ENCODE results near the gene CLTCL1.

Gene CLTCL1

DNA sequence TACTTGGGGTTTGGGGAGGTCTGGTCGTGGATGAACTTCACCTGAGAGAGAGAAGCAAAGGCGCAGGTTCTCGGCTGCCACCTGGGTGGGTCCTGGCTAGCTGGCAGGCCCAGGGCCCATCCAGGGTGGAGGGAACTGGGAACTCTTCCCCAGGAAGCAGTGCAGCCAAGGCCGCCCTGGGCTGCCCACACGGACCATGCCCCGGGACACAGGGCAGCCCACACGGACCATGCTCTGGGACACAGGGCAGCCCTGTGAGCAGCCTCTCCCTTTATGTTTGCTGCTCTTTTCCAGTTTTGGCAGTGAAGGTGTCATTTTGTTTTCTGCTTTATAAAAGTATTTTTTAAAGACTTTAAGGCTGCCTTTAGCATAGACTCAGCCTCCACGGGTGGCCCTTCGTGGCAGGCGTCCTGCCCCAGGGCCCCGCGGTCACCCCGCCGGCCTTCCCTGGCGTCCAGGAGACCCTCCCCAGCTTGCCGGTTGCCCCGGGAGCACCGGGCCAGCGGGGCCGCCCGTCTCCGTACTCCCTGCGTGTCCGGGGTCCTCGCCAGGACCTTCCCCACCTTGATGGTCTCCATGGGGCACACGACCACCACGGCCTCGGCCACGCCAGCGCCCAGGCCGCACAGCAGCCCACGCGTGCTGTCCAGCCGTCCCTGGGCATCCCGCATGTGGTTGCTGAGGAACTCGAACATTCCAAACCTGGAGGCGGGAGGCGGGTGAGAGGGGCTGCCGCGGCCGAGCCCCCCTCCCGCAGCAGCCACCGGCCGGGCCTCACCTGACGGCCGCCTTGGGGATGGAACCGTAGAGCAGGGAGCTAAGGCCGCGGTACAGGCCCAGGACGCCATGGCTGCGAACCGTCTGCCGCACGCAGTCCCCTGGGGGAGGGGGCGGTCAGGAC is 114.1 kb downstream of the CLTCL1 start:
- no peaks in the 10 kb centered on the region for H3K9me3 Mint-ChIP-seq
- peaks cover 45% of the 10 kb centered on the region for H3K4me1 Mint-ChIP-seq
- DNase-seq, result no peak
- no peaks in the 10 kb centered on the region for H3K27me3 Mint-ChIP-seq
- H3K27ac Mint-ChIP-seq, result no peak overlapping the region
- H3K36me3 Mint-ChIP-seq (ENCODE audit: low read depth), result peaks cover 6% of the 10 kb centered on the region
- peak overlapping the region; percentile 71 for H3K4me3 Mint-ChIP-seq
- ATAC-seq, result no peak

DNA sequence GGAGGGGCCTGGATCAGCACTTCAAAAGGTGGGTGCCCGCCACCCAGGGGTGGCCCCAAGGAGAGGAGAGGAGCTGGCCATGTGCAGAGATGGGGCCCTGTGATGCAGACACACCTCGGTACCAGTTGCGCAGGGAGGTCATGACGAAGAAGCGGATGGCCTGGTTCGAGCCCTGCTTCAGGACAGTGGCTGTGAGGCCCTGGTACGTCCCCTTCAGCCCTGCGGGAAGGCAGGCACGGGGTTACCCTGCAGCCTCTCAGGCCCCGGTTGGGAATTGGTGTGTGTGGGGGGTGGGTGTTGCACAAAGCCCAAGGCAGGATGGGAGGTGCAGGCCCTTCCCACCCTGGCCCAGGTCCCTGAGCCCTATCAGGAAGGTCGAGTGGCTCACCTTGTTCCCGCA is 114.8 kb downstream of the CLTCL1 start:
- Mint-ChIP-seq H3K4me1 (peaks cover 42% of the 10 kb centered on the region), H3K36me3 (ENCODE audit: low read depth) (peaks cover 9% of the 10 kb centered on the region), H3K9me3 (no peaks in the 10 kb centered on the region), H3K27me3 (no peaks in the 10 kb centered on the region), H3K4me3 (peak overlapping the region; percentile 24), H3K27ac (no peak overlapping the region)
- ATAC-seq (no peak), DNase-seq (no peak)

DNA sequence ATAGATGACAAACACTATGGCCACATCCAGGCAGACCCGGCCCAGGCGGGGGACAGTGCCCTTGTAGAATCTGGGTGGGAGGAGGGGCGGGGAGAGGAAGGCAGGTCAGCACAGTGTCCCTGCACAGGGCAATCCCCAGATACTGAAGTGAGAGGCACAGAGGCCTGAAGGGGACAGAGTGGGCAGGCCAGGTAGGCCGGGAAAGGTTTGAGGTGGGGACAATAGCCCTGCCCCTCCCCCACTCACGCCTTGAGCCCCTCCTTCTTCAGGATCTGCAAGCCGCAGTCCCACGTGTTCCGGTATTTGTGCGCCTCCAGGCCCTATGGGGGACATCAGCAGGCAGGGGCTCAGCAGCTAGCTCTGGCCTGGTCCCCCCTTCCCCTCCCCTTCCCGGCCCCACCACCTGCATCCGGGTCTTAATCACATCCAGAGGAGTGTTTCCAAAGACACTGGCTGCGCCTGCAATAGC is 115.3 kb downstream of the CLTCL1 start:
- Mint-ChIP-seq H3K27me3 (no peaks in the 10 kb centered on the region), H3K4me1 (peaks cover 38% of the 10 kb centered on the region), H3K4me3 (peak overlapping the region; percentile 24), H3K36me3 (ENCODE audit: low read depth) (peaks cover 9% of the 10 kb centered on the region), H3K9me3 (no peaks in the 10 kb centered on the region), H3K27ac (peak overlapping the region; percentile 35)
- no peak for DNase-seq
- ATAC-seq, result no peak

DNA sequence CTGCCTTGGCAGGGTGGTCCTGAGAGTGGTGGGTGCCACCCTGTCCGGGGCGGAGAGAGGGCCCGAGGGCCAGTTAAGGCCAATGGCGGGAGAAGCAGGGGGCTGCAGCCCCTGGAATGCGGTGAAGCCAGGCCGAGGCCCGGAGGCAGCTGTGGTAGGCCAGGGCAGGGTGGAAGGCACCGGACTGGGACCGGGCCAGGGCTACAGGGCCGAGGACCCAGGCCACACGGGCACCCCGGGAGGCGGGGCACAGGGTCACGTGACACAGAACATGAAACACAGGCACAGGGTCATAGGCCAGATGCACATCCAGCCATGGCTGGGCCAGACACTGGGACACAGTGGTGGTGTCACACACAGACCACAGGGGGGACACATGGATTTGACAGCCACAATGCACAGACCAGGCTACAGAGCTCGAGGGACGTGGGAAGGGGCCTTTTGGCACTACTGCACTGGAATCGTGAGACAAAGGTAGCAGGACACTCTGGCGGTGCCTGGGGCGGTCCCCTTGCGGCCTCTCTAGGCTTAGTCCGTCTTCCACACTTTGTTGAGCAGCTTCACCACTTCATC is 115.8 kb downstream of the CLTCL1 start:
- H3K27me3 Mint-ChIP-seq, result peaks cover 3% of the 10 kb centered on the region
- ATAC-seq (no peak), DNase-seq (no peak)
- H3K36me3 Mint-ChIP-seq (ENCODE audit: low read depth), result peaks cover 9% of the 10 kb centered on the region
- H3K4me3 Mint-ChIP-seq, result no peak overlapping the region
- H3K9me3 Mint-ChIP-seq, result no peaks in the 10 kb centered on the region
- peak overlapping the region; percentile 35 for H3K27ac Mint-ChIP-seq
- peaks cover 38% of the 10 kb centered on the region for H3K4me1 Mint-ChIP-seq

DNA sequence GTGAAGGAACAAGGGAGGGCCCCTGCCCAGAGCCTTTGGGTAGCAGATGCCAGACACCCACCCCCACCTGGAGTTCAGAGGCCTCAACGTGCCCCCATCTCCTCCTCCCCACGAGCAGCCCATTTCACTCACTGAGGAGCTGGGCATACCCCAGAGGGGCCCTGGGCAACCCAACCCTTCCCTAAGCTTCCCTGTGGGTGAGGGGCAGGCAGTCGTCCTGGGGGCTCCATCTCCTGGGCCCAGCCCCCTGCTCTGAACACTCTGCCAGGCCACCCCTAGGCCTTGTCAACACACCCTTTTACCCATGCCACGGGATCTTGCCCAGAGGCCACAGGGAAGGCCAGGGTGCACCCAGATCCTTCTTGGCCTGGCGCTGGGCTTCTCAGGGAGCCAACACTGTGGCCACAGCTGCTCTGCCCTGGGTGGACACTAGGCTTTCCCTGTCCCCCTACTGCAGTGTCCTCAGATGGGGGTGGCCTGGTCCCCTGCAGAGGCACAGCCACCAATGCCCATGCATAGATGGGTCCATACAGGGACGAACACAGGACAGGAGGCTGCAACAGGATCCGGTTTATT is 116.4 kb downstream of the CLTCL1 start:
- Mint-ChIP-seq H3K36me3 (ENCODE audit: low read depth) (peaks cover 9% of the 10 kb centered on the region), H3K4me3 (no peak overlapping the region)

DNA sequence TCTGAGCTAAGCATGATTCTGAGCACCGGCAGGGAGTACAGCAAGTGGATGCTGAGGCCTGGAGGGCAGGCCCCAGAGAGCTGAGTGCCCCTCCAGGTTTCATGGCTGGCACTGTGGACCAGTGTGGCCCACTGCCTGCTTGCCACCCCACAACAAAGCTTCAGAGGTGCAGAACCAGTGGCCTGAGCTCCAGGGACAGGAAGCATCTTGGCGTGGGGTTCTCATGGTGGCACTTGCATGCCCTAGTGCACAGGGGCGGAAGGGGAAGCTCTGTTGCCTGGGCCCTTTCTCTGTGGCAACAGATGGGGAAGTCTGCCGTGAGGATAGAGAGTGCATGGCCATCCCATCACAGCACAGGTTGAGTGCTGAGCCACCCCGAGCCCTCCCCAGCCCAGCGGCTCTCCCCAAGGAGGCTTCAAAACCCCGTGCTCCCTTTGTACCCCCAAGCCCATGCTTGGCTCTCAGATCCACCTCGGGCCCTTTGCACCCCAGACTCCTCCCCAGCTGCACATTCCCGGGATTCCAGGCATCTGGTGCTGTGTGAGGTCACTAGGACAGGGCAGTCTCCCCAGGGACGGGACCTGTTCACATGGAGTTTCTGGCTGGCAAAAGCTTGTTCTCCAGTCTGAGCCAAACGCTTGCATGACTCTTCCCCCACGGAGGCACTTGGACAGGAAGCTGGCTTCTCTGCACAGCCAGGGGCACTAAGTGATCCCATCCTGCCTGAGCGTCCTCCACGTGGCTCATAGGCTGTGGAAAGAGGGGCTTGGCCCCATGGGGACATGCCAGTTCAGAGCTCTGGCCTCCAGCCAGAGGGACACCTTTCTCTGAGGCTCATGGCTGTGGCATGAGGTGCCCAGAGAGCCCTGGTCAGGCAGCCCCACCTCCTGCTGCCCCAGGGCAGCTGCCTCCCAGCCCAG is 117.2 kb downstream of the CLTCL1 start:
- peaks cover 8% of the 10 kb centered on the region for H3K27me3 Mint-ChIP-seq
- peaks cover 42% of the 10 kb centered on the region for H3K4me1 Mint-ChIP-seq
- no peak for ATAC-seq
- no peak overlapping the region for H3K27ac Mint-ChIP-seq
- peaks cover 9% of the 10 kb centered on the region for H3K36me3 Mint-ChIP-seq (ENCODE audit: low read depth)
- H3K4me3 Mint-ChIP-seq, result peak overlapping the region; percentile 99
- DNase-seq, result no peak
- H3K9me3 Mint-ChIP-seq, result no peaks in the 10 kb centered on the region

More for the DNA sequence above, 116.4 kb downstream of the CLTCL1 start:
- peaks cover 43% of the 10 kb centered on the region for H3K4me1 Mint-ChIP-seq
- no peak for DNase-seq
- no peak for ATAC-seq
- peaks cover 7% of the 10 kb centered on the region for H3K27me3 Mint-ChIP-seq
- H3K9me3 Mint-ChIP-seq, result no peaks in the 10 kb centered on the region
- no peak overlapping the region for H3K27ac Mint-ChIP-seq

DNA sequence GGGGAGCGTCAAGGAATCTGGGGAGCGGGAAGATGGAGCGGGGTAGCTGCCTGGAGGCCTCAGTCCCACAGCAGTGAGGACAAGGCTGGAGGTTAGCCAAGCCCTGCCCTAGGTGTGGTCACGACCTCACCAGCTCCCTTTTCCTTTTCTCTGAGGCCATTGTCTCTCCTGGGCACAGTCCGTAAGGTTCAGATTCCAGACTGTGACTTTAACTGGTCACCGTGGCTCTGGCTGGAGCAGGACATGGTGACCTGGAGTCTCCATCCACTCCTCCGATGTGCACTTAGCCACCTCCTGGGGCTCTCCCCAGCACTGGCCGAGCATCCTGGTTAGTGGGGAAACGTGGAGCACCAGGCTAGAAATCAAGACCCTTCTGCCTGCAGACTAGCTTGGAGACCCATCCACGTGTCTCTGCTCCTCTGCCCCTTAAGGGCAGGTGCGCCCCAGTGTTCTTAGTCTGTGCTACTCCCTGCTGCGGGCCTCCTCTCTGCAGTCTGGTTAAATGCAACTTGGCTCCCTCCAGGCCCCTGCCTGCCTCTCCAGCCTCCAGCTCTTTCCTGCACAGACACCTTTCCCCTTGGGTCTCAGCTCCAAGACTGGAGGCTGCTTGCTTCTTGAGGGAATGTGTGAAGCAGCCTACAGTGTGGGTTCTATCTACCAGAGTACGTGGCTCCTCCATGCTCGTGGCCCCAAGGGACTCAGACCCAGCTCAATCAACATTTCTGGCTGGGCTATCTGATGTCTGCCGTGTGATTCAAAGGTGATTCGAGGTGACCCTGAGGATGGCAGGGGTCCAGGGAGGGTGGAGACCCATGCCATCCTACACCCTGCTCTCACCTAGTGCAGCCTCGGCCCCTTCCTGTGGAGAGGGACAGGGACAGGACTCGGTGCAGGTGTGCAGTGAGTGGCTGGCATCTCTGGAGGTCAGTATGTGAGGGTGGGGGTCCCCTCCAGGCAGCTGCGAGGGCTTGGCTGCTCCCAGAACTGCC is 118.2 kb downstream of the CLTCL1 start:
- Mint-ChIP-seq H3K36me3 (ENCODE audit: low read depth) (peaks cover 9% of the 10 kb centered on the region), H3K27me3 (peaks cover 17% of the 10 kb centered on the region), H3K27ac (peak overlapping the region; percentile 97), H3K4me1 (peaks cover 42% of the 10 kb centered on the region), H3K9me3 (no peaks in the 10 kb centered on the region), H3K4me3 (peak overlapping the region; percentile 99)
- ATAC-seq, result no peak
- DNase-seq, result no peak

DNA sequence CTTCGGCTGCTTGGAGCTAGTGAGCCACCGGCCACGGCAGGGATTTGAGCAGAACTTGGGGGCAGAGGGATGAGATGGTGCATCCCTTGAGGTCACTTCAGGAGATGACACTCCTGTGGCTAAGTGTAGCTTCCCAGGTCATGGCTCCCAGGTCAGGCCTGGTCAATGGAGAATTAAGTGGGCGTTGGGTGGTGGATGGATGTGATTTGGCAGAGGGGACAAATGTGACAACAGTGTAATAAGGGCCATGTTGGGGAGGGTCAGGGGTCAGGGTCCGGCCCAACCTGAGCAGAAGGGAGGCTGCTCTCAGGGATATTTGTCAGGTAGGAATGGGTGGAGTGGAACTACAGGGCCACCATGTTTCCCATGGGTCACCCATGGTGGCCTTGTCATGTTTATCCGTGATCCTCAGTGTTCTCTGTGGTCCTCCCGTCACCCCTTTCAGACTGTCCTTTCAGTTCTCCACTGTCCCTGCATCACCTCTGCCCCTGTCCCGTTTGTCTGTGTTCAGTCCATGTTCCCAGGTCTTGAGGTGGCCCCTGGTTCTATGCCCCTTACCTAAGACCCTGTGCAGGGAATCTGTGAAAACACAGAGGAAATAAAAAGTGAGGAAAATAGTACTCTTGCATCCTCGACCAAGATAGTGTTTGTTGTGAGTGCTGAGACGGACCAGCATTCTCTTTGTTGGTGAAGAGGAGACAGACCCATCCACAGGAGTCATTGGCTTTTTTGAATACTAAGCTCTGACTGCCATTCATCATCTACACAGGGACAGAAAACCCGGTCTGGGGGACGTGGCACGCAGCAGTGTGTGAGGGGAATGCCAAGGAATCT is 119.1 kb downstream of the CLTCL1 start:
- DNase-seq, result no peak
- peaks cover 22% of the 10 kb centered on the region for H3K27me3 Mint-ChIP-seq
- H3K4me3 Mint-ChIP-seq, result peak overlapping the region; percentile 99
- no peaks in the 10 kb centered on the region for H3K9me3 Mint-ChIP-seq
- peaks cover 42% of the 10 kb centered on the region for H3K4me1 Mint-ChIP-seq
- H3K36me3 Mint-ChIP-seq (ENCODE audit: low read depth), result peaks cover 9% of the 10 kb centered on the region
- no peak for ATAC-seq
- peak overlapping the region; percentile 97 for H3K27ac Mint-ChIP-seq

DNA sequence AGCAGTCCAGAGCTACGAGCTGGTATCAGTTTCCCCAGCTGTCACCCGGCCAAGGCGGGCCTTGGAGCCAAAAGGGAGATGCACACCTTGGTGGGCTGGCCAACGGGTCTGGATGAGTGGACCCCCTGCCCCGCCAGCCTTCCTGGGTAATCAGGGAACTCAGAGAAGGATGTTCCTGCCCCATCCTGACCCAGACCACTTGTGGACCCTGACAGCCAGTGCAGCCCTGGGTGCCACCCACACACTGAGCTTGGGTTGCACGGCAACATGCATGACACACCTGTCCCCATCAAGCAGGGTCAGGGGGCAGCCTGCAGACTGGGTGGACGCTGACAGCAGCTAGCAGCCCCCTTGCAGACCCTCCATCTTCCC is 121.6 kb downstream of the CLTCL1 start:
- peaks cover 39% of the 10 kb centered on the region for H3K4me1 Mint-ChIP-seq
- no peak overlapping the region for H3K27ac Mint-ChIP-seq
- H3K9me3 Mint-ChIP-seq, result no peaks in the 10 kb centered on the region
- ATAC-seq (no peak), DNase-seq (no peak)
- H3K27me3 Mint-ChIP-seq, result peaks cover 36% of the 10 kb centered on the region
- peak overlapping the region; percentile 99 for H3K4me3 Mint-ChIP-seq
- H3K36me3 Mint-ChIP-seq (ENCODE audit: low read depth), result peaks cover 8% of the 10 kb centered on the region

DNA sequence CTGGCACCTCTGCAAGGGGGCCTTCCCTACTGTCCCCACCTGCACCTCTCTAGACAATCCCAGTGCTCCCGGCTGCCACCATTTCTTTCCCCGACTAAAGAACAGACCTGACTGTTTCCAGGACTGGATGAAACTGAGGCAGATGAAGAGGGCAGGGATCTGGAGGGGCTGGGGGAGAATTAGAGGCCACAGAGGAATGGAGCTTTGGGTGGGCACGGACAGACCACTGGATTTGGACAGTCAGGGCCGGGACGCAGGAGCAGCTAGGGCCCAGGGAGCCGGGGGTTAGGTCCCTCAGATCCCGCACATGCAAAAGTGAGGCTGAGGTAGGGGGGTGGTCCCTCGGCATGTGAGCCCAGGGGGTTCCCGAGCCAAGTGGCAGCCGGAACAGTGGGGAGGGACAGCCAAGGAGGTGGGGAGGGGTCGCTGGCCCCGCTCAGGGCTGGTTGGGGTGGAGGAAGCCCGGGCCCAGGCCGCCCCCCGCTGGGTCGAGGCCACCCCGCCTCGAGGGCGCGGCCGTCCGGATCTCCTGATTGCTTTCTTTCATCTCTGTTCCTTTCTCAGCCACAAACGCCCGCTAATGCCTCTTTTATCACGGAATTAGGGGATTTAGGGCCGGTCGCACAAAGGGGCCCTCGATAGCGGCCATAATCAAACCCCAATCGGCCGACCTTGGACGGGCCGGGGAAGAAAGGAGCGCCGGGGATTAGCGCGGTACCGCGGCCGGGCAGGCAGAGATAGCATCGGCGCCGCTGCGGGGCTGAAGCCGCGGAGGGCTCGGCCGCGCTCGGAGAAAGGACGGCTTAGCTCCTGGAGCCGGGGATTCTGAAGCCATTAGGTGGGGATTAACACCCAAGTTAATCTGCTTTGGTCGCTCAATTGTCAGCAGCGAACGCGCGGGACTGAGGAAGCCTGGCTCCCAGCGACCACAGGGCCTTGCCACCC is 122.2 kb downstream of the CLTCL1 start:
- no peak for DNase-seq
- no peak for ATAC-seq
- H3K27me3 Mint-ChIP-seq, result peaks cover 39% of the 10 kb centered on the region
- H3K36me3 Mint-ChIP-seq (ENCODE audit: low read depth), result peaks cover 8% of the 10 kb centered on the region
- peak overlapping the region; percentile 40 for H3K4me3 Mint-ChIP-seq
- H3K4me1 Mint-ChIP-seq, result peaks cover 35% of the 10 kb centered on the region
- no peaks in the 10 kb centered on the region for H3K9me3 Mint-ChIP-seq
- no peak overlapping the region for H3K27ac Mint-ChIP-seq

DNA sequence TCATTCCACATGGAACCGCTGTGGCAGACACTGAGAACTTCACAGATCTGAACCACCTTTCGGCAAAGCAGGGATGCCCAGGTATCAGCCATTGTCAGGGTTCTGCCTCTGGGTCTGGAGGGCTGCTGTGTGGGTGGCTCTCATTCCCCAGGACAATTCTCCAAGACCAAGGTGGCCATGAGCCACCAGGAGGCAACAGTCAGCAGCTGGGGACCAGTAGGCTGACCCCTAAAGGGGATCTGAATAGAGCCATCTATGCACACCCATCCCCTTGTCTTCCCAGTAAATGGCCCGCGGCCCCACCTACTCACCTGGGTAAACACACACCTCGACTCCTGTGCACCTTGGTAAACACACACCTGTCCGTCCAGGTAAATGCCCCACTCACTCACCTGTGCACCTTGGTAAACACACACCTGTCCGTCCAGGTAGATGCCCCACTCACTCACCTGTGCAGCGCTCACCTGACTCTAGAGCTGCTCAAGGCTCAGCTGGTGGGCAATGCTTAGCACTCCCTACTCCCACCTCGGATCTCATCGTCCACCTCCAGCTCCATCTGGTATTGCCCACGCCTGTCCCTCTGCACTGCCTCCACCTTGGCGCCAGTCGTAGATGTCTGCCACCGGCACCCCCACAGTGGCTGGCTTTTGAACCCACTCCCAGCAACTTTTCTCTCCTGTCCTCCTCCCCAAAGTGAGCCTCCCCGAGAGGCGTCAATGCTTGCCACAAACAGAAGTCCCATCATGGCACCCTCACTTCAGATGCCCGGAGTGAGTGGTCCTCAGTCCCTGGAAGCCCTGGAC is 123.2 kb downstream of the CLTCL1 start:
- ATAC-seq, result no peak
- H3K4me3 Mint-ChIP-seq, result no peak overlapping the region

More for the DNA sequence above, 123.2 kb downstream of the CLTCL1 start:
- H3K4me1 Mint-ChIP-seq, result peaks cover 25% of the 10 kb centered on the region
- no peak for DNase-seq
- H3K27me3 Mint-ChIP-seq, result peaks cover 39% of the 10 kb centered on the region
- H3K9me3 Mint-ChIP-seq, result no peaks in the 10 kb centered on the region
- peaks cover 8% of the 10 kb centered on the region for H3K36me3 Mint-ChIP-seq (ENCODE audit: low read depth)
- no peak overlapping the region for H3K27ac Mint-ChIP-seq
